ENCODE measurements around the gene LAMA3. TPM values are rescaled to one million over a fixed set of nuclear protein-coding genes. Genes with fewer than 3 reads are reported as not detected.

LAMA3 gene
- total and polyA plus RNA-seq, 10 of the 15 experiments (the other 5 are each of a cell fraction or from before 2014, with no cell fraction given): 0.37 to 6.5 (median 5.4) TPM

DNA sequence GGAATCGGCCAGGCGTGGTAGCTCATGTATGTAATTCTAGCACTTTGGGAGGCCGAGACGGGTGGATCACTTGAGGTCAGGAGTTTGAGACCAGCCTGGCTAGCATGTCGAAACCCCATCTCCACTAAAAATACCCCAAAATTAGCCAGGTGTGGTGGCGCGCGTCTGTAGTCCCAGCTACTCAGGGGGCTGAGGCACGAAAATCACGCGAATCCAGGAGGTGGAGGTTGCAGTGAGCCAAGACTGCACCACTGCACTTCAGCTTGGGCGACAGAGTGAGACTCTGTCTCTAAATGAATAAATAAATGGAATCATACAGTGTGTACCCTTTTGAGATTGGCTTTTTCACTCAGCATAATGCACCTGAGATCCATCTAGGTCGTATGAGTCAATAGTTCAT lies 305.9 kb downstream of the LAMA3 start:
- Histone ChIP-seq H3K79me2 (ENCODE audit: control insufficient read depth, insufficient read depth, low read length) (peaks cover 17% of the 10 kb centered on the region), H3K9me3 (replicated peaks; ENCODE audit: control insufficient read depth, insufficient read depth, low read length) (no peaks in the 10 kb centered on the region), H3K4me2 (ENCODE audit: control insufficient read depth, insufficient read depth) (peak overlapping the region; percentile 59), H3K4me3 (peak overlapping the region; percentile 50), H4K20me1 (ENCODE audit: control insufficient read depth, insufficient read depth) (no peaks in the 10 kb centered on the region), H3K4me1 (ENCODE audit: control insufficient read depth, insufficient read depth, low read length) (peaks cover 37% of the 10 kb centered on the region), H2AFZ (ENCODE audit: control insufficient read depth, low read depth, low read length) (peak overlapping the region; percentile 32), H3K27ac (ENCODE audit: control insufficient read depth, insufficient read depth) (peak overlapping the region; percentile 15; the same call in 1 of the 2 replicates), H3K36me3 (ENCODE audit: control insufficient read depth in 2 of 2, insufficient read depth in 2 of 2, low read length in 1 of 2) (no peaks in the 10 kb centered on the region), H3K27me3 (replicated peaks in 1 of 2; ENCODE audit: control insufficient read depth in 2 of 2, insufficient read depth in 2 of 2, low read length in 1 of 2) (no peaks in the 10 kb centered on the region), H3K9ac (ENCODE audit: control insufficient read depth, insufficient read depth, low read length) (no peak overlapping the region)
- CTCF ChIA-PET: no interaction called here
- POLR2A ChIA-PET: no interaction called here
- DNase-seq (ENCODE audit: low read depth, low spot score): no peak
- RAD21 ChIA-PET (ENCODE audit: unreplicated experiment): no interaction called here
- no peak for ATAC-seq
- in situ Hi-C loops (cut with MboI): no loop called here
- FAIRE-seq: no peak
- no TSS peak for BruUV-seq (replicated peaks)
- intact Hi-C loops (cut with micrococcal nuclease; ENCODE audit: unreplicated experiment): no loop called here
- 26% methylated on average over 13 of the region's 13 CpGs for WGBS (ENCODE audit: insufficient coverage, insufficient replicate concordance, low lambda C conversion rate, missing lambda C conversion rate)
- SMC1A ChIA-PET (ENCODE audit: uncharacterized antibody, unreplicated experiment): interaction anchor here (0.9 kb wide), 2 partner anchors 11 to 24 kb away, joined by 3 to 4 read pairs; no protein-coding TSS in a partner anchor
- TF ChIP-seq CREM (IDR thresholded peaks at IDR 0.05; ENCODE audit: low read depth): peak; percentile 85
- TF ChIP-seq CBFB (IDR thresholded peaks at IDR 0.05; ENCODE audit: low read depth): peak; percentile 48; the same call in 1 of the 2 replicates
- no peak for TF ChIP-seq PML (IDR thresholded peaks at IDR 0.05; ENCODE audit: low read length)
- TF ChIP-seq RUNX3 (IDR thresholded peaks at IDR 0.05; ENCODE audit: low read length): peak; percentile 85
- peak; percentile 80 for TF ChIP-seq MEF2A (IDR thresholded peaks at IDR 0.05; ENCODE audit: insufficient read depth, low read depth, low read length)
- TF ChIP-seq CREB1 (IDR thresholded peaks at IDR 0.05; ENCODE audit: low read depth): peak; percentile 42; the same call in 1 of the 2 replicates
- TF ChIP-seq, protein P1, sequence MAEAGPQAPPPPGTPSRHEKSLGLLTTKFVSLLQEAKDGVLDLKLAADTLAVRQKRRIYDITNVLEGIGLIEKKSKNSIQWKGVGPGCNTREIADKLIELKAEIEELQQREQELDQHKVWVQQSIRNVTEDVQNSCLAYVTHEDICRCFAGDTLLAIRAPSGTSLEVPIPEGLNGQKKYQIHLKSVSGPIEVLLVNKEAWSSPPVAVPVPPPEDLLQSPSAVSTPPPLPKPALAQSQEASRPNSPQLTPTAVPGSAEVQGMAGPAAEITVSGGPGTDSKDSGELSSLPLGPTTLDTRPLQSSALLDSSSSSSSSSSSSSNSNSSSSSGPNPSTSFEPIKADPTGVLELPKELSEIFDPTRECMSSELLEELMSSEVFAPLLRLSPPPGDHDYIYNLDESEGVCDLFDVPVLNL (IDR thresholded peaks at IDR 0.05; ENCODE audit: low read depth, low read length): no peak
- TF ChIP-seq ASH2L (IDR thresholded peaks at IDR 0.05; ENCODE audit: borderline replicate concordance, low read depth): no peak
- no peak for TF ChIP-seq RAD21 (IDR thresholded peaks at IDR 0.05; ENCODE audit: insufficient read depth, low read depth, low read length)
- TF ChIP-seq, protein P2, sequence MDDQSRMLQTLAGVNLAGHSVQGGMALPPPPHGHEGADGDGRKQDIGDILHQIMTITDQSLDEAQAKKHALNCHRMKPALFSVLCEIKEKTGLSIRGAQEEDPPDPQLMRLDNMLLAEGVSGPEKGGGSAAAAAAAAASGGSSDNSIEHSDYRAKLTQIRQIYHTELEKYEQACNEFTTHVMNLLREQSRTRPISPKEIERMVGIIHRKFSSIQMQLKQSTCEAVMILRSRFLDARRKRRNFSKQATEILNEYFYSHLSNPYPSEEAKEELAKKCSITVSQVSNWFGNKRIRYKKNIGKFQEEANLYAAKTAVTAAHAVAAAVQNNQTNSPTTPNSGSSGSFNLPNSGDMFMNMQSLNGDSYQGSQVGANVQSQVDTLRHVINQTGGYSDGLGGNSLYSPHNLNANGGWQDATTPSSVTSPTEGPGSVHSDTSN (IDR thresholded peaks at IDR 0.05; ENCODE audit: insufficient replicate concordance, low read depth, low read length): no peak
- TF ChIP-seq TCF3 (IDR thresholded peaks at IDR 0.05; ENCODE audit: borderline replicate concordance, insufficient read depth, low read depth, low read length): 0 out of 2 replicates have a peak, but pooled peaks have one; percentile 20
- peak; percentile 36; the same call in 1 of the 2 replicates for TF ChIP-seq PAX5 (IDR thresholded peaks at IDR 0.05; ENCODE audit: borderline replicate concordance, low read depth, low read length)
- peak; percentile 89 for TF ChIP-seq NFIC (IDR thresholded peaks at IDR 0.05; ENCODE audit: low read depth, low read length)
- TF ChIP-seq, protein P3, sequence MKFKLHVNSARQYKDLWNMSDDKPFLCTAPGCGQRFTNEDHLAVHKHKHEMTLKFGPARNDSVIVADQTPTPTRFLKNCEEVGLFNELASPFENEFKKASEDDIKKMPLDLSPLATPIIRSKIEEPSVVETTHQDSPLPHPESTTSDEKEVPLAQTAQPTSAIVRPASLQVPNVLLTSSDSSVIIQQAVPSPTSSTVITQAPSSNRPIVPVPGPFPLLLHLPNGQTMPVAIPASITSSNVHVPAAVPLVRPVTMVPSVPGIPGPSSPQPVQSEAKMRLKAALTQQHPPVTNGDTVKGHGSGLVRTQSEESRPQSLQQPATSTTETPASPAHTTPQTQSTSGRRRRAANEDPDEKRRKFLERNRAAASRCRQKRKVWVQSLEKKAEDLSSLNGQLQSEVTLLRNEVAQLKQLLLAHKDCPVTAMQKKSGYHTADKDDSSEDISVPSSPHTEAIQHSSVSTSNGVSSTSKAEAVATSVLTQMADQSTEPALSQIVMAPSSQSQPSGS (IDR thresholded peaks at IDR 0.05; ENCODE audit: low read length): peak; percentile 51; the same call in 1 of the 2 replicates
- TF ChIP-seq, protein P4, sequence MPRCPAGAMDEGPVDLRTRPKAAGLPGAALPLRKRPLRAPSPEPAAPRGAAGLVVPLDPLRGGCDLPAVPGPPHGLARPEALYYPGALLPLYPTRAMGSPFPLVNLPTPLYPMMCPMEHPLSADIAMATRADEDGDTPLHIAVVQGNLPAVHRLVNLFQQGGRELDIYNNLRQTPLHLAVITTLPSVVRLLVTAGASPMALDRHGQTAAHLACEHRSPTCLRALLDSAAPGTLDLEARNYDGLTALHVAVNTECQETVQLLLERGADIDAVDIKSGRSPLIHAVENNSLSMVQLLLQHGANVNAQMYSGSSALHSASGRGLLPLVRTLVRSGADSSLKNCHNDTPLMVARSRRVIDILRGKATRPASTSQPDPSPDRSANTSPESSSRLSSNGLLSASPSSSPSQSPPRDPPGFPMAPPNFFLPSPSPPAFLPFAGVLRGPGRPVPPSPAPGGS (IDR thresholded peaks at IDR 0.05; ENCODE audit: borderline replicate concordance, insufficient read depth, low read depth, low read length, poor library complexity, severe bottlenecking): peak; percentile 59
- TF ChIP-seq BCL11A (IDR thresholded peaks at IDR 0.05; ENCODE audit: low read depth, low read length): 0 out of 2 replicates have a peak, but pooled peaks have one; percentile 7
- no peak for TF ChIP-seq FOS (IDR thresholded peaks at IDR 0.05; ENCODE audit: borderline replicate concordance, extremely low read depth, insufficient read length)
- peak in 1 of 2 experiments; percentile 41; a peak in 1 of 4 replicates for TF ChIP-seq ETV6 (conservative IDR thresholded peaks at IDR 0.05 in 1 of 2, IDR thresholded peaks at IDR 0.05 in 1 of 2; ENCODE audit: borderline replicate concordance in 1 of 2, low read depth in 1 of 2)
- 0 out of 2 replicates have a peak, but pooled peaks have one; percentile 22 for TF ChIP-seq CBX5 (IDR thresholded peaks at IDR 0.05; ENCODE audit: low read depth)
- peak; percentile 96 for TF ChIP-seq FOXM1 (IDR thresholded peaks at IDR 0.05; ENCODE audit: low read depth, low read length)

Measured in GM12878 (cell line).